Caco-2 (cell line): Measurements from ENCODE around the gene PDZD8. TPM values are rescaled to one million over a fixed set of nuclear protein-coding genes. Genes with fewer than 3 reads are reported as not detected.

ENCODE experiments used
- BruUV-seq: library from RNA; stranded (reverse); fragments of 400-500 nt; replicated peaks from 2 replicates; lab custom pipeline; 2021; lab: Mats Ljungman, UMichigan
- CTCF ChIA-PET: fragments of 300-600 bp; sonication (Branson Sonifier 250); formaldehyde crosslinking; loops from one replicate; lab custom pipeline; 2022; ENCODE audit warnings: antibody characterized with exemption; lab: Charles Lee
- POLR2A ChIA-PET: fragments of 300-600 bp; sonication (Branson Sonifier 250); formaldehyde crosslinking; loops from one replicate; lab custom pipeline; 2022; ENCODE audit warnings: antibody characterized with exemption; lab: Charles Lee
- DNase-seq, 2 experiments: peaks; one replicate each; pipeline versions ENCODE4 v3.0.0 to v3.0.0-alpha.2; 2020 to 2022
- H3K27me3 ChIP-seq: replicated peaks from 2 replicates; pipeline ENCODE4 v1.6.0; 2011; ENCODE audit warnings: low read length; ENCODE audit not compliant: control insufficient read depth, insufficient read depth
- H3K36me3 ChIP-seq: 2 replicates; pipeline ENCODE4 v1.5.1; 2011; ENCODE audit warnings: low read length; ENCODE audit not compliant: control insufficient read depth, insufficient read depth
- H3K4me1 ChIP-seq: fragments of 250-450 bp; sonication (Bioruptor Pico); 2 replicates; pipeline ENCODE4 v1.5.1; 2020; ENCODE audit warnings: mild to moderate bottlenecking
- H3K4me3 ChIP-seq: 2 replicates; pipeline ENCODE4 v1.5.1; 2011; ENCODE audit warnings: low read depth, mild to moderate bottlenecking, control low read depth, low read length
- H3K9me3 ChIP-seq: fragments of 250-450 bp; sonication (Bioruptor Pico); 2 replicates; pipeline ENCODE4 v1.5.1; 2020; ENCODE audit warnings: mild to moderate bottlenecking, moderate library complexity
- H3K27ac Mint-ChIP-seq: one replicate; pipeline ENCODE4 v1.8.0; 2022; ENCODE audit warnings: mixed read lengths; ENCODE audit not compliant: unreplicated experiment
- H3K27me3 Mint-ChIP-seq: one replicate; pipeline ENCODE4 v1.8.0; 2022; ENCODE audit warnings: mixed read lengths; ENCODE audit not compliant: insufficient read depth, unreplicated experiment
- H3K36me3 Mint-ChIP-seq: one replicate; pipeline ENCODE4 v1.8.0; 2022; ENCODE audit warnings: mild to moderate bottlenecking, mixed read lengths; ENCODE audit not compliant: insufficient read depth, unreplicated experiment
- H3K4me1 Mint-ChIP-seq: one replicate; pipeline ENCODE4 v1.8.0; 2022; ENCODE audit warnings: low read depth, mixed read lengths; ENCODE audit not compliant: unreplicated experiment
- H3K4me3 Mint-ChIP-seq: one replicate; pipeline ENCODE4 v1.8.0; 2022; ENCODE audit warnings: mild to moderate bottlenecking, moderate library complexity, mixed read lengths; ENCODE audit not compliant: unreplicated experiment
- H3K9me3 Mint-ChIP-seq: one replicate; pipeline ENCODE4 v1.8.0; 2022; ENCODE audit warnings: mixed read lengths; ENCODE audit not compliant: unreplicated experiment
- CTCF ChIP-seq, 2 experiments: fragments of 200-600 bp in 1 of 2; IDR thresholded peaks; 1 replicate in 1 of 2; 2 replicates in 1 of 2; pipeline versions ENCODE4 v1.5.1 to v1.8.0; 2011 to 2022; ENCODE audit warnings: antibody characterized with exemption in 1 of 2, control low read depth in 1 of 2, inconsistent platforms in 1 of 2, low read depth in 1 of 2, low read length in 1 of 2, mild to moderate bottlenecking in 1 of 2, moderate library complexity in 1 of 2; ENCODE audit not compliant: insufficient read depth in 1 of 2, severe bottlenecking in 1 of 2, unreplicated experiment in 1 of 2
- intact Hi-C: fragments of 100-400 bp; cut with micrococcal nuclease; formaldehyde crosslinking; loops from one replicate; pipeline ENCODE4 v1.10.0; 2022; ENCODE audit not compliant: unreplicated experiment
- total RNA-seq: library from RNA; stranded (reverse); gene quantifications from 2 replicates; pipeline ENCODE4 v1.2.3, GENCODE V29; 2022

PDZD8 gene
- total RNA-seq, 1 experiment from 2014 or later: 49.4 TPM

DNA sequence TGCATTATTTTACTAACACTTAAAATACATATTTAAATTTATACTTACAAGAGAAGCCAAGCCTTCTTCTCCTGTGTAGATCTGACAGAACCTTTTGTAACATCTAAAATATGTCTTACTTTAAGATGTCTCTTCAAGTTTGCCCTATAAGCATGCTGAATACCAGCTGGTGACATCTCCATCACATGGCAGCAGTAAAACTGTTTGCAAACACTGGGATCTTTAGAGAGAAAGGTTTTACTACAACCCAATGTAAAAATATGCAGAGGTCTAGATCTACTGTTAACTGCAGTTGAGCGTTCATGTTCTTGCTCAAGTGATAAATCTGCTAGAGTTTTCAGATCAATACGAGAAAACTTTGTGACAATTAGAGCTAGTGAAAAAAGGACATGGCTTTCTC is 23.2 kb downstream of the PDZD8 start:
- Histone ChIP-seq H3K9me3 (no peaks in the 10 kb centered on the region), H3K27me3 (no peaks in the 10 kb centered on the region), H3K4me3 (no peak overlapping the region), H3K4me1 (peaks cover 27% of the 10 kb centered on the region), H3K36me3 (no peaks in the 10 kb centered on the region; the same call in 1 of the 2 replicates)
- Mint-ChIP-seq H3K27ac (no peak overlapping the region), H3K4me1 (peaks cover 45% of the 10 kb centered on the region), H3K9me3 (no peaks in the 10 kb centered on the region), H3K36me3 (peaks cover 5% of the 10 kb centered on the region), H3K4me3 (no peak overlapping the region), H3K27me3 (no peaks in the 10 kb centered on the region)
- ChIA-PET CTCF (no interaction called here), POLR2A (no interaction called here)
- no peak for DNase-seq
- TF ChIP-seq CTCF (IDR thresholded peaks at IDR 0.05; ENCODE audit: insufficient read depth in 1 of 2, low read depth in 1 of 2, low read length in 1 of 2, severe bottlenecking in 1 of 2, unreplicated experiment in 1 of 2): no peak
- no TSS peak for BruUV-seq
- intact Hi-C loops: no loop called here

GRCh38 chr10:117351558-117351957 is 23.7 kb downstream of the PDZD8 start:
- POLR2A ChIA-PET: no interaction called here
- Histone ChIP-seq H3K36me3 (no peaks in the 10 kb centered on the region; the same call in 1 of the 2 replicates), H3K9me3 (no peaks in the 10 kb centered on the region), H3K4me3 (no peak overlapping the region), H3K27me3 (no peaks in the 10 kb centered on the region), H3K4me1 (peaks cover 30% of the 10 kb centered on the region)
- Mint-ChIP-seq H3K27me3 (no peaks in the 10 kb centered on the region), H3K4me1 (peaks cover 49% of the 10 kb centered on the region), H3K9me3 (no peaks in the 10 kb centered on the region), H3K36me3 (peaks cover 5% of the 10 kb centered on the region), H3K27ac (no peak overlapping the region), H3K4me3 (no peak overlapping the region)
- BruUV-seq: no TSS peak
- intact Hi-C loops: no loop called here
- CTCF ChIA-PET: interaction anchor here (0.5 kb wide), 1 partner anchor 1628 kb away, joined by 3 read pairs; no protein-coding TSS in a partner anchor
- no peak for TF ChIP-seq CTCF (IDR thresholded peaks at IDR 0.05; ENCODE audit: insufficient read depth in 1 of 2, low read depth in 1 of 2, low read length in 1 of 2, severe bottlenecking in 1 of 2, unreplicated experiment in 1 of 2)
- DNase-seq: no peak

DNA sequence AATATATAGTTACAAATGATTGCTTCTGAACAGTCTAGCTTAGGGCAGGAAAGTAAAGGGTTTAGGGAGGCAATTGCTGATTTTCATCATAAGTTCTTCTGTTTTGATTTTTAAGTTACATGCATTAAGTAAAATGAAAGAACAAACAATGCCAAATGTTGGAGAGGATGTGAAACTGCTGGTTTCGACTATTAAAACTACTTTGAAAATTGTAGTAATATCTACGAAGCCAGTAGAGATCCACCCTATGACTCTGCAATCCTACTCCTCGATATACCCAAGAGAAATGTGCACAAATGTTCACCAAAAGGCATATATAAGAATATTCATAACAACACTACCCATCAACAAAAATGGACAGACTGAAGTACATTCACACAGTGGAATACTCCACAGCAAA is 24.3 kb downstream of the PDZD8 start:
- H3K27me3 Mint-ChIP-seq: no peaks in the 10 kb centered on the region
- TF ChIP-seq CTCF (IDR thresholded peaks at IDR 0.05; ENCODE audit: insufficient read depth in 1 of 2, low read depth in 1 of 2, low read length in 1 of 2, severe bottlenecking in 1 of 2, unreplicated experiment in 1 of 2): no peak
- no TSS peak for BruUV-seq
- peaks cover 5% of the 10 kb centered on the region for H3K36me3 Mint-ChIP-seq
- DNase-seq: no peak
- H3K4me3 Mint-ChIP-seq: no peak overlapping the region
- CTCF ChIA-PET: interaction anchor here (0.5 kb wide), 1 partner anchor 1629 kb away, joined by 3 read pairs; no protein-coding TSS in a partner anchor
- Histone ChIP-seq H3K4me3 (no peak overlapping the region), H3K9me3 (no peaks in the 10 kb centered on the region), H3K27me3 (no peaks in the 10 kb centered on the region), H3K36me3 (no peaks in the 10 kb centered on the region; the same call in 1 of the 2 replicates), H3K4me1 (peaks cover 30% of the 10 kb centered on the region)
- H3K4me1 Mint-ChIP-seq: peaks cover 50% of the 10 kb centered on the region
- intact Hi-C loops: no loop called here
- no peak overlapping the region for H3K27ac Mint-ChIP-seq
- H3K9me3 Mint-ChIP-seq: no peaks in the 10 kb centered on the region
- POLR2A ChIA-PET: no interaction called here
